Neural crest cell (in vitro differentiated cells): ENCODE data around the gene EZR. TPM values are rescaled to one million over a fixed set of nuclear protein-coding genes. Genes with fewer than 3 reads are reported as not detected.

Experiments used
- DNase-seq: peaks from one replicate; pipeline ENCODE4 v3.0.0; 2021; ENCODE audit warnings: low read depth, mixed read lengths, low spot score
- H3K27ac Mint-ChIP-seq: one replicate; pipeline ENCODE4 v1.8.0; 2021; ENCODE audit warnings: mild to moderate bottlenecking, mixed read lengths; ENCODE audit not compliant: unreplicated experiment
- H3K27me3 Mint-ChIP-seq: 2 replicates; pipeline ENCODE4 v1.8.0; 2021; ENCODE audit warnings: low read depth, mild to moderate bottlenecking, mixed read lengths
- H3K36me3 Mint-ChIP-seq: 2 replicates; pipeline ENCODE4 v1.8.0; 2021; ENCODE audit warnings: low read depth, mild to moderate bottlenecking, mixed read lengths
- H3K4me1 Mint-ChIP-seq: 2 replicates; pipeline ENCODE4 v1.8.0; 2021; ENCODE audit warnings: mixed read lengths
- H3K4me3 Mint-ChIP-seq: one replicate; pipeline ENCODE4 v1.8.0; 2021; ENCODE audit warnings: mild to moderate bottlenecking, mixed read lengths
- H3K9me3 Mint-ChIP-seq: 2 replicates; pipeline ENCODE4 v1.8.0; 2021; ENCODE audit warnings: mixed read lengths
- CTCF ChIP-seq: fragments of 200-600 bp; sonication (generic); conservative IDR thresholded peaks from 2 replicates; pipeline ENCODE4 v1.5.0; 2021; ENCODE audit warnings: antibody characterized with exemption, mild to moderate bottlenecking
- total RNA-seq: library from RNA; stranded (reverse); gene quantifications from 2 replicates; pipeline ENCODE4 v1.2.1, GENCODE V29; 2021

Gene EZR
- total RNA-seq, 1 donor from 2014 or later, result 88.2 TPM

- H3K36me3 Mint-ChIP-seq, result peaks cover 12% of the 10 kb centered on the region
- no peaks in the 10 kb centered on the region for H3K9me3 Mint-ChIP-seq
- no peak for DNase-seq
- no peak overlapping the region for H3K4me3 Mint-ChIP-seq
- peaks cover 17% of the 10 kb centered on the region for H3K4me1 Mint-ChIP-seq
- H3K27me3 Mint-ChIP-seq, result no peaks in the 10 kb centered on the region
- TF ChIP-seq CTCF, result no peak
- no peak overlapping the region for H3K27ac Mint-ChIP-seq
Observed at GRCh38 chr6:158786645-158787304, 32.4 kb downstream of the EZR start.

GRCh38 chr6:158785036-158785435, 34.1 kb downstream of the EZR start:
- H3K36me3 Mint-ChIP-seq, result peaks cover 18% of the 10 kb centered on the region
- TF ChIP-seq CTCF, result no peak
- no peaks in the 10 kb centered on the region for H3K27me3 Mint-ChIP-seq
- H3K9me3 Mint-ChIP-seq, result no peaks in the 10 kb centered on the region
- H3K4me1 Mint-ChIP-seq, result peaks cover 8% of the 10 kb centered on the region
- no peak for DNase-seq
- H3K4me3 Mint-ChIP-seq, result no peak overlapping the region
- H3K27ac Mint-ChIP-seq, result no peak overlapping the region

- no peak for DNase-seq
- H3K36me3 Mint-ChIP-seq, result peaks cover 18% of the 10 kb centered on the region
- no peak overlapping the region for H3K4me3 Mint-ChIP-seq
- H3K9me3 Mint-ChIP-seq, result no peaks in the 10 kb centered on the region
- H3K27ac Mint-ChIP-seq, result no peak overlapping the region
- no peaks in the 10 kb centered on the region for H3K27me3 Mint-ChIP-seq
- no peak for TF ChIP-seq CTCF
- peaks cover 3% of the 10 kb centered on the region for H3K4me1 Mint-ChIP-seq
Observed at GRCh38 chr6:158784505-158784904, 34.7 kb downstream of the EZR start.

GRCh38 chr6:158783851-158784250, 35.3 kb downstream of the EZR start:
- H3K27ac Mint-ChIP-seq, result no peak overlapping the region
- H3K4me1 Mint-ChIP-seq, result no peaks in the 10 kb centered on the region
- H3K27me3 Mint-ChIP-seq, result no peaks in the 10 kb centered on the region
- H3K36me3 Mint-ChIP-seq, result peaks cover 22% of the 10 kb centered on the region
- no peak overlapping the region for H3K4me3 Mint-ChIP-seq
- no peaks in the 10 kb centered on the region for H3K9me3 Mint-ChIP-seq
- no peak for TF ChIP-seq CTCF
- no peak for DNase-seq

GRCh38 chr6:158783167-158783450, 36.1 kb downstream of the EZR start:
- TF ChIP-seq CTCF, result no peak
- H3K27me3 Mint-ChIP-seq, result no peaks in the 10 kb centered on the region
- H3K4me3 Mint-ChIP-seq, result no peak overlapping the region
- no peaks in the 10 kb centered on the region for H3K4me1 Mint-ChIP-seq
- H3K9me3 Mint-ChIP-seq, result no peaks in the 10 kb centered on the region
- no peak for DNase-seq
- H3K36me3 Mint-ChIP-seq, result peaks cover 25% of the 10 kb centered on the region
- no peak overlapping the region for H3K27ac Mint-ChIP-seq
